Neural cell (in vitro differentiated cells): ENCODE measurements around the gene PKN2. TPM values are rescaled to one million over a fixed set of nuclear protein-coding genes. Genes with fewer than 3 reads are reported as not detected.

Experiments used
- H2AFZ ChIP-seq: fragments of 200-600, 300-800 bp; sonication (generic), shearing (Covaris generic); 2 replicates; pipeline ENCODE4 v1.6.0; 2014; ENCODE audit warnings: low read depth, mild to moderate bottlenecking, antibody characterized with exemption, low read length, moderate library complexity
- H3F3A ChIP-seq: fragments of 200-600 bp; shearing (Covaris generic); 2 replicates; pipeline ENCODE4 v1.6.1; 2016; ENCODE audit warnings: mild to moderate bottlenecking, moderate library complexity, mixed read lengths, antibody characterized with exemption, low read length; ENCODE audit not compliant: insufficient read depth, poor library complexity, severe bottlenecking
- H3K27ac ChIP-seq: fragments of 200-600, 300-800 bp; sonication (generic), shearing (Covaris generic); 2 replicates; pipeline ENCODE4 v1.5.1; 2014; ENCODE audit warnings: mild to moderate bottlenecking, low read length, moderate library complexity
- H3K27me3 ChIP-seq: fragments of 300-800, 200-600 bp; sonication (generic), shearing (Covaris generic); 2 replicates; pipeline ENCODE4 v1.6.0; 2014; ENCODE audit warnings: mild to moderate bottlenecking, low read depth, low read length, moderate library complexity; ENCODE audit not compliant: insufficient read depth
- H3K36me3 ChIP-seq: fragments of 300-800, 200-600 bp; sonication (generic), shearing (Covaris generic); 2 replicates; pipeline ENCODE4 v1.5.1; 2014; ENCODE audit warnings: mild to moderate bottlenecking, antibody characterized with exemption, low read length, moderate library complexity; ENCODE audit not compliant: insufficient read depth
- H3K4me2 ChIP-seq: fragments of 300-800, 200-600 bp; sonication (generic), shearing (Covaris generic); 2 replicates; pipeline ENCODE4 v1.6.0; 2014; ENCODE audit warnings: mild to moderate bottlenecking, low read length
- H3K4me3 ChIP-seq: fragments of 300-800, 200-600 bp; sonication (generic), shearing (Covaris generic); 2 replicates; pipeline ENCODE4 v1.5.1; 2014; ENCODE audit warnings: mild to moderate bottlenecking, low read length, moderate library complexity
- H3K79me2 ChIP-seq: fragments of 200-600 bp; shearing (Covaris generic); replicated peaks from 2 replicates; pipeline ENCODE4 v1.6.0; 2014; ENCODE audit warnings: mild to moderate bottlenecking, low read length, moderate library complexity; ENCODE audit not compliant: insufficient read depth
- H3K9ac ChIP-seq: fragments of 300-800, 200-600 bp; sonication (generic), shearing (Covaris generic); 2 replicates; pipeline ENCODE4 v1.6.1; 2016; ENCODE audit warnings: mild to moderate bottlenecking, low read length, mixed read lengths
- H3K9me2 ChIP-seq: fragments of 200-600 bp; shearing (Covaris generic); 2 replicates; pipeline ENCODE4 v1.6.1; 2016; ENCODE audit warnings: mild to moderate bottlenecking, low read length, mixed read lengths; ENCODE audit not compliant: insufficient read depth
- H3K9me3 ChIP-seq: fragments of 200-600, 300-800 bp; sonication (generic), shearing (Covaris generic); 2 replicates; pipeline ENCODE4 v1.6.1; 2016; ENCODE audit warnings: mild to moderate bottlenecking, mixed run types, low read length, moderate library complexity, mixed read lengths
- H4K20me1 ChIP-seq: fragments of 200-600 bp; shearing (Covaris generic); 2 replicates; pipeline ENCODE4 v1.6.1; 2016; ENCODE audit warnings: mild to moderate bottlenecking, mixed run types; ENCODE audit not compliant: insufficient read depth
- EP300 ChIP-seq: fragments of 450-650 bp; conservative IDR thresholded peaks from 2 replicates; pipeline ENCODE4 v1.6.1; 2014; ENCODE audit warnings: antibody characterized with exemption, mild to moderate bottlenecking, moderate library complexity; ENCODE audit not compliant: poor library complexity, severe bottlenecking
- EZH2 ChIP-seq: fragments of 200-600, 300-800 bp; shearing (Covaris generic), sonication (generic); IDR thresholded peaks from 2 replicates; pipeline ENCODE4 v1.6.1; 2014; ENCODE audit warnings: antibody characterized with exemption, low read length, borderline replicate concordance, mild to moderate bottlenecking; ENCODE audit not compliant: insufficient read depth, poor library complexity, severe bottlenecking
- MXI1 ChIP-seq: fragments of 450-650 bp; conservative IDR thresholded peaks from 2 replicates; pipeline ENCODE4 v1.6.1; 2014; ENCODE audit warnings: antibody characterized with exemption, mild to moderate bottlenecking; ENCODE audit not compliant: poor library complexity, severe bottlenecking
- POLR2AphosphoS5 ChIP-seq: IDR thresholded peaks from 2 replicates; pipeline ENCODE4 v1.6.1; 2012
- SMC3 ChIP-seq: fragments of 450-650 bp; conservative IDR thresholded peaks from 2 replicates; pipeline ENCODE4 v1.6.1; 2014; ENCODE audit warnings: antibody characterized with exemption, mild to moderate bottlenecking, moderate library complexity; ENCODE audit not compliant: poor library complexity
- TAF1 ChIP-seq: IDR thresholded peaks from 2 replicates; pipeline ENCODE4 v1.6.1; 2012; ENCODE audit warnings: low read depth
- polyA plus RNA-seq: library from polyadenylated mRNA; depleted of rRNA; stranded (reverse); fragments of >200 nt; gene quantifications from 2 replicates; pipeline ENCODE4 v1.2.3, GENCODE V29; 2014
- TF ChIP-seq, protein P1 (sequence below): fragments of 450-650 bp; IDR thresholded peaks from 2 replicates; pipeline ENCODE4 v1.5.1; 2014; ENCODE audit warnings: antibody characterized with exemption, mild to moderate bottlenecking, moderate library complexity; ENCODE audit not compliant: poor library complexity, severe bottlenecking
- TF ChIP-seq, protein P2 (sequence below): IDR thresholded peaks from 2 replicates; pipeline ENCODE4 v1.6.1; 2012; ENCODE audit warnings: borderline replicate concordance

Gene PKN2
- polyA plus RNA-seq, 1 donor from 2014 or later, result 38.4 TPM

DNA sequence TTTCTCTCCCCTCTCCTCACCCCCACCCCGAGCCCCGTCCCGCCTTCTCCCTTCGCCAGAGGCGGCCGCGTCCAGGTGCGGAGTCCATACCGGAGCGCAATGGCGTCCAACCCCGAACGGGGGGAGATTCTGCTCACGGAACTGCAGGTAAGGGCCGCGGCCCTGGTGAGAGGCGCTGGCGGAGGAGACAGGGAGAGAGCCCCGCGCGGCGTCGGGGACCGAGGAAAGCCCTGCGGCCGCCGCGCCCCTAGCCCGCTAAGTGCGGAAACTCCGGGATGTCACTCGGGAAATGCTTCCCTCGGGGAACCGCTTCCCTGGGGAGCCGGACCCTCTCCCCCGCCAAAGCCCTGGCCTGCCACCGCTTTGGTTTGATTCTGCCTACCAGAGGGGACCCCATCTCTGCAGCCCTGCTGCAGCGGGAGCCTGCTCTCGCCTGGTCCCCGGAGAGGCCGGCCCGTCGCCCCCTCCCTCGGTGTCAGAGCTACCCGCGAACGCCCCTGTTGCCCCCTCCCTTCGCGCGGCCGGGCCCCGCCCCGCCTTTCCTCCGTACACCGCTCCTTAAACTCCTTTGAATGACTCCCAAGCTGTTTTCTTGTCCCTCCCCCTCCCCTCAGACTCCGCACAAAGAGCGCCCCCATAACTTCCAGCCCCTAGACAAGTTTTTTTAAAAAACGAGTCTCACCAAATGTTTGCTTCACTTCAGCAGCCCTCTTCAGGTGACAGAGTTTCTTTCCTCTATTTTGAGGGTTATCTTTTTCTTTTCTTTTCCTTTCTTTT, 597 bp downstream of the PKN2 start:
- peaks cover 46% of the 10 kb centered on the region for H3K79me2 ChIP-seq
- peak overlapping the region; percentile 88 for H3K4me3 ChIP-seq
- H2AFZ ChIP-seq, result peak overlapping the region; percentile 86
- H3K9me3 ChIP-seq, result no peaks in the 10 kb centered on the region
- H3K36me3 ChIP-seq, result no peaks in the 10 kb centered on the region
- no peaks in the 10 kb centered on the region for H3K9me2 ChIP-seq
- H3K9ac ChIP-seq, result peak overlapping the region; percentile 91
- TF ChIP-seq EP300, result no peak
- TF ChIP-seq, protein P1, sequence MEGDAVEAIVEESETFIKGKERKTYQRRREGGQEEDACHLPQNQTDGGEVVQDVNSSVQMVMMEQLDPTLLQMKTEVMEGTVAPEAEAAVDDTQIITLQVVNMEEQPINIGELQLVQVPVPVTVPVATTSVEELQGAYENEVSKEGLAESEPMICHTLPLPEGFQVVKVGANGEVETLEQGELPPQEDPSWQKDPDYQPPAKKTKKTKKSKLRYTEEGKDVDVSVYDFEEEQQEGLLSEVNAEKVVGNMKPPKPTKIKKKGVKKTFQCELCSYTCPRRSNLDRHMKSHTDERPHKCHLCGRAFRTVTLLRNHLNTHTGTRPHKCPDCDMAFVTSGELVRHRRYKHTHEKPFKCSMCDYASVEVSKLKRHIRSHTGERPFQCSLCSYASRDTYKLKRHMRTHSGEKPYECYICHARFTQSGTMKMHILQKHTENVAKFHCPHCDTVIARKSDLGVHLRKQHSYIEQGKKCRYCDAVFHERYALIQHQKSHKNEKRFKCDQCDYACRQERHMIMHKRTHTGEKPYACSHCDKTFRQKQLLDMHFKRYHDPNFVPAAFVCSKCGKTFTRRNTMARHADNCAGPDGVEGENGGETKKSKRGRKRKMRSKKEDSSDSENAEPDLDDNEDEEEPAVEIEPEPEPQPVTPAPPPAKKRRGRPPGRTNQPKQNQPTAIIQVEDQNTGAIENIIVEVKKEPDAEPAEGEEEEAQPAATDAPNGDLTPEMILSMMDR, result no peak
- TF ChIP-seq POLR2AphosphoS5, result peak; percentile 35
- TF ChIP-seq, protein P2, sequence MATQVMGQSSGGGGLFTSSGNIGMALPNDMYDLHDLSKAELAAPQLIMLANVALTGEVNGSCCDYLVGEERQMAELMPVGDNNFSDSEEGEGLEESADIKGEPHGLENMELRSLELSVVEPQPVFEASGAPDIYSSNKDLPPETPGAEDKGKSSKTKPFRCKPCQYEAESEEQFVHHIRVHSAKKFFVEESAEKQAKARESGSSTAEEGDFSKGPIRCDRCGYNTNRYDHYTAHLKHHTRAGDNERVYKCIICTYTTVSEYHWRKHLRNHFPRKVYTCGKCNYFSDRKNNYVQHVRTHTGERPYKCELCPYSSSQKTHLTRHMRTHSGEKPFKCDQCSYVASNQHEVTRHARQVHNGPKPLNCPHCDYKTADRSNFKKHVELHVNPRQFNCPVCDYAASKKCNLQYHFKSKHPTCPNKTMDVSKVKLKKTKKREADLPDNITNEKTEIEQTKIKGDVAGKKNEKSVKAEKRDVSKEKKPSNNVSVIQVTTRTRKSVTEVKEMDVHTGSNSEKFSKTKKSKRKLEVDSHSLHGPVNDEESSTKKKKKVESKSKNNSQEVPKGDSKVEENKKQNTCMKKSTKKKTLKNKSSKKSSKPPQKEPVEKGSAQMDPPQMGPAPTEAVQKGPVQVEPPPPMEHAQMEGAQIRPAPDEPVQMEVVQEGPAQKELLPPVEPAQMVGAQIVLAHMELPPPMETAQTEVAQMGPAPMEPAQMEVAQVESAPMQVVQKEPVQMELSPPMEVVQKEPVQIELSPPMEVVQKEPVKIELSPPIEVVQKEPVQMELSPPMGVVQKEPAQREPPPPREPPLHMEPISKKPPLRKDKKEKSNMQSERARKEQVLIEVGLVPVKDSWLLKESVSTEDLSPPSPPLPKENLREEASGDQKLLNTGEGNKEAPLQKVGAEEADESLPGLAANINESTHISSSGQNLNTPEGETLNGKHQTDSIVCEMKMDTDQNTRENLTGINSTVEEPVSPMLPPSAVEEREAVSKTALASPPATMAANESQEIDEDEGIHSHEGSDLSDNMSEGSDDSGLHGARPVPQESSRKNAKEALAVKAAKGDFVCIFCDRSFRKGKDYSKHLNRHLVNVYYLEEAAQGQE, result peak; percentile 16
- no peak for TF ChIP-seq TAF1
- no peak for TF ChIP-seq MXI1
- peak overlapping the region; percentile 81 for H3K4me2 ChIP-seq
- H3K27ac ChIP-seq, result peak overlapping the region; percentile 94
- no peaks in the 10 kb centered on the region for H3K27me3 ChIP-seq
- no peaks in the 10 kb centered on the region for H4K20me1 ChIP-seq
- H3F3A ChIP-seq, result peaks cover 7% of the 10 kb centered on the region

DNA sequence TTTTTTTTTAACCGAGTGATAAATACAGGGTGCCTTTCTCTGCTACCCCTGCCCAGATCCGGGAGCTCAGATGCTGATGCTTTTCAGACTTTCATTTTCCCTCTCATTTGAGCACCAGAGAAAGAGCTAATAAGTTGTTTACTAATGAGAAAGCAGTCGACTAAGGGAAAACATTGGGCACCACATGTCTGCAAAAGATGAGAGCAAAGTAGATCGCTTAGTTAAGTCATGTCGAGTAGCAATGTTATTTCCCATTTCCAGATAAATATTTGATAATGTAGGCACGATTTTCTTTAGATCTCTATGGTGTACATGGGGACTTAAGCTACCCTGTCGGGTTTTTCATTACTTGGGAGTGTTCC, 1.2 kb downstream of the PKN2 start:
- H2AFZ ChIP-seq, result peak overlapping the region; percentile 86
- H3K9me2 ChIP-seq, result no peaks in the 10 kb centered on the region
- H3K9ac ChIP-seq, result peak overlapping the region; percentile 91
- TF ChIP-seq TAF1, result no peak
- no peak for TF ChIP-seq EP300
- TF ChIP-seq, protein P2, result no peak
- no peak for TF ChIP-seq EZH2
- TF ChIP-seq, protein P1, result no peak
- TF ChIP-seq MXI1, result peak; percentile 32
- no peak for TF ChIP-seq SMC3
- TF ChIP-seq POLR2AphosphoS5, result no peak
- peaks cover 51% of the 10 kb centered on the region for H3K79me2 ChIP-seq
- peaks cover 7% of the 10 kb centered on the region for H3F3A ChIP-seq
- peak overlapping the region; percentile 88 for H3K4me3 ChIP-seq
- peak overlapping the region; percentile 81 for H3K4me2 ChIP-seq
- H3K9me3 ChIP-seq, result no peaks in the 10 kb centered on the region
- no peaks in the 10 kb centered on the region for H4K20me1 ChIP-seq
- peak overlapping the region; percentile 94 for H3K27ac ChIP-seq
- H3K36me3 ChIP-seq, result no peaks in the 10 kb centered on the region
- H3K27me3 ChIP-seq, result no peaks in the 10 kb centered on the region
